Hematopoietic multipotent progenitor cell treated with erythropoietin and hydrocortisone succinate and interleukin-3 and kit ligand, for 15 days (in vitro differentiated cells): ENCODE data around the gene PNPLA2.

Experiments used
- DNase-seq: peaks from one replicate; pipeline ENCODE4 v3.0.0-alpha.2; 2015; ENCODE audit warnings: low spot score

PNPLA2 gene

DNA sequence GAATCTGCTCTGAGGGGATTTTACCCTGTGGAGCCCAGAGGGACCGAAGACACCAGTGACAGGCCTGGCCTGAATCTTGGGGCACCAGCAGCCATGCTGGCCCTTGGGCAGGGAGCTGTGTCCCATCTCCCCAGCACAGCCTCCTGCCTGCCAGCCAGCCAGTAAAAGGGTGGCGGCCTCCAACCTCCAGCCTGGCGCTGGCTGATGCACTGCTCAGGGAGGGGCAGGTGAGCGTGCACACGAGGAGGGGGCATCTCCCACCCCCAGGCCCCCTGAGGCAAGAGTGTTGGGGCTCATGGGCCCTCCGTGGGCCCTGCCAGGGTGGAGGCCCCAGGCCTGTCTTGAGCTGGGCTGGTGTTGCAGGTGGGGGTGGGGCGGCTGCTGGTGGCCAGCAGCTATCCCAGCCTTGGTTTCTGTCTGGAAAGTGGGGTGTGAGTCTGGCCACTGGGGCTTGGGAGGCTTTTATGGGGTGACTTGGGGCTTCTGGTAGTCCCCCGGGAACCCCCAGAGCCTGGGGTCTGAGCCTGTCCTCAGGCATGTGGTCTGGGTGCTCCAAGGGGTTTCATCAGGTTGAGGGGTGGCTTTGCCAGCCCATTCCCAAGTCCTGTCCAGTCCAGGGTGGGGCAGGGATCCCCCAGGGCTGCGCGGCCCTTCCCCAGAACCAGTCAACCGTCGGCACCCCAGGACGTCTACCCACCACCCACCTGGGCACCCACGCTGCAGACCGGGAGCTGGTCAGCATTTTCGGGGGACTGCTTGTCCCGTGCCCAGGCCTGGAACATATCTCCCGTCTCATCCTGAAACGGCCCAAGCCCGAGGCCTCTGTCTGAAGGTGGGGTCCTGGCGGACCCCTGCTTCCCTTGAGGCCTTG is 41.8 kb downstream of the PNPLA2 start:
- DNase-seq, result peak; percentile 49

DNA sequence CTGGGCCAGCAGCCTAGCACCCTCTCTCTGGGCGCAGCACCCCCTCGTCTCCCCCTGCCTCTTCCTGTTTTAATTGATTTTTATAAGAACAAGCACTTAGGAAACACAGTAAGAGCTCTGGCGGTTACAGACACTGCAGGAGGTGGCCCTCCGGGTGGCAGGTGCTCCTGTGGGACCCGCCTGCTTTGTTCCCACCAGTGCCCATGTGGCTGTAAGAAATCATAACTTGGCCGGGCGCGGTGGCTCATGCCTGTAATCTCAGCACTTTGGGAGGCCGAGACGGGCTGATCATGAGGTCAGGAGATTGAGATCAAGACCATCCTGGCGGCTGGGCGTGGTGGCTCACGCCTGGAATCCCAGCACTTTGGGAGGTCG is 42.4 kb downstream of the PNPLA2 start:
- no peak for DNase-seq

- DNase-seq, result peak; percentile 84
Observed at GRCh38 chr11:862081-862661, 43.5 kb downstream of the PNPLA2 start.

- DNase-seq, result no peak
Observed at GRCh38 chr11:862696-863022, 43.9 kb downstream of the PNPLA2 start.

DNA sequence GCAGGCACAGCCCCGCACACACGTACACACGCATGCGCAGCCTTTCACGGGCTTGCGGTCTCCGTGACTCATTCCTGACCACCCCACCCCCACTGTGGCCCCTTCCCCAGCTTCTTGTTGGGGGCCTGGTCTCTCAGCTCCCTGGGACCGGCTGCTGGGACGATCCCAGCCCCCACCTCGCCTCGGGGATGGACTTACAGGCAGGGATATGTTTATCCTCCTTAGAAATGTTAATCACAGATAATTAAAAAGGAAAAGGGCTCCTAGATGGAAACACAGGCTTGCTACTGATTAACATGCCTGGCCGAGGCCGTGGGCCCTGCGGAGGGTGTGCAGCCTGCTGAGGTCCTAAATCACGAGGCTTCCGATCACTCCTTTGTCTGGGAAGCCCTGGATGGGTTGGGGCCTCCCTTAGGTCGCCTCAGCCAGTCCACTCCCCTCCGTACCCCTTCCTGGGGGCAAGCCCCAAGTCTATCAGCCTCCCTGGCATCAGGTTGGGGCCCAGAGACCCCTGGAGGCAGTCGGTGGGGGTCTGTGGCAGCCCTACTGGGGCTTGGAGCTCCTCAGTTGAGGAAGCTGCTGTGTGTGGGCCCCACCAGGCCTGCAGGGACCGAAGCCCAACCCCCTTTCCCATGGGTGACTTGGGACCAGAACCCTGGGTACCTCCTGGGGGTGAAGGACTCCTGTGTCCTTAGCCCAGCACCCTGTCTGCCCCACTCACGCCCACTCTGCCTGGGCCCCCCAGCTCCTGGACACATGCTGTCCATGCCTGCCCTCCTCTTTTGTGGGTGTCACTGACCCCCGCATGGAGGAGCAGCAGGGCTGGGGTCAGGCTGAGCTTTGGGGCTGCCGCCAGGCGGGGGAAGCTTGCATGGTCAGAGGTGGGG is 44.6 kb downstream of the PNPLA2 start:
- no peak for DNase-seq

GRCh38 chr11:863910-864827 is 45.5 kb downstream of the PNPLA2 start:
- DNase-seq, result no peak

- no peak for DNase-seq
Observed at GRCh38 chr11:864898-865297, 46.2 kb downstream of the PNPLA2 start.

GRCh38 chr11:865462-866430 is 47.0 kb downstream of the PNPLA2 start:
- DNase-seq, result no peak

DNA sequence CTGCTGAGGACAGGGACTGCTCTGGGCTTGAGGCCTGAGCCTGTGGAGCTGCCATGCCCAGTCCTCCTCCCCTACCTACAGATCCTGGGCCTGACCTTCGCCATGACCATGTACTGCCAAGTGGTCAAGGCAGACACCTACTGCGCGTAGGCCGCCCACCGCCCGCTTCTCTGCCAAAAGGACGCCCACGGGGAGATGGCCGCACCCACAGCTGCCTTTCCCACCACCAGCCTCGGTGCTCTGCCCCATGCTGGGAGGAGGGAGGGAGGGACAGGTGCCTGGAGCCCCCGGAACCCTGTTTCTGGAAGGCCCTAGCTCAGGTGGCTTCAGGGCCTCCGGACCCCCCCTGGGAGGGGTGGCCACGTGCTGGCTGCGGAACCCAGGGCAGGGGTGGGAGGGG is 47.8 kb downstream of the PNPLA2 start:
- no peak for DNase-seq

DNA sequence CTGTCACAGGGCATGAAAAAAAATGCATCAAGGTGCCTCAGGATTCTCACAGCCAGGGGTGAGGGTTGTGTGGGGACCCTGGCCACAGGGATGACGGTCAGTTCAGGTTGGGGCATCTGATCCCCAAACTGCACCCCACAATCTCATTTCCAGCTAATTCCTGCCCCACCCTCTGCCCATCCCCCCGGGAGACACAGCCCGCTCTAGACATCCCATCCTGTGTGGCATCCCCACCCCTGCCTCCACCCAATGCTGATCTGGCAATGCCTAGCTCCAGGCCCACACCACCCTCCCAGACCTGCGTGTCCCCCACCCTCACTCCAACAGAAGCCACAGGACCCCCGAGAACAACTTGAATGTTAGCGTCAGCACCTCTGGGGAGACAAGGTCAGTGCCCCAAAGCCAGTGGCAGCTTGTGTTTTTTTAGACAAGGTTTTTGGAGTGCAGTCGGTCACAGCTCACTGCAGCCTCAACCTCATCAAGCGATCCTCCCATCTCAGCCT is 49.2 kb downstream of the PNPLA2 start:
- DNase-seq, result no peak

- DNase-seq, result no peak
Observed at GRCh38 chr11:868394-868793, 49.7 kb downstream of the PNPLA2 start.

DNA sequence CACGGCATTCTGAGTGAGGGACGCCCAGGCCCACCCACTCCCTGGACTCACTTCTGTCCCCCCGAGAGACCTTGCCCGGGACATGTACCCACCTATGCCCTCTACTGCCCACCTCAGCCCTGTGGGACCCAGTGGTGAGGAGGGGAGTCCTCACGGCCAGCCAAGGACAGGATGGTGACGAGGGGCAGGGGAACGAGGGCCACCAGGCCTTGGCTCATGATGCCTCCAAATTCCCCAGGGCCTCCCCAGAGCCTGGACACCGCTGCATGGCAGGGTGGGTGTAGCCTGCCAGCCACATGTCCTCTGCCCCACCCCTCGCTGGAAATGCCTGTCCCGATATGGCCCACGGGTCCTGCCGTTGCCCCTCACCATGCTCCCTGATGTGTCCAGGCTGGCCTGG is 50.1 kb downstream of the PNPLA2 start:
- no peak for DNase-seq

- DNase-seq, result no peak
Observed at GRCh38 chr11:869399-870126, 50.8 kb downstream of the PNPLA2 start.

DNA sequence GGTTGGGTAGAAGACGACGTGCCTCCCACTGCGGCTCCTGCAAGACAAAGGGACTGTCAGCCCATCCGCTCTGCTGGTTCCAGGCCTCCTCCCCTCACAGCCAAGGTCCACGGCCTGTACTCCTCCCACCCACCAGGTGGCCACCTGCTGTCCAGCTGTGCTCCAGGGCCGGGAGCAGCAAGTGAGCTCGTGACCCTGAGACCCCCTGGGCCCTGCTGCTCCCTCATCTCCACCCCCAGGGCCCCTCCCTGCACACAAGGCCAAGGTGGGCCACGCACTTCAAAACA is 51.4 kb downstream of the PNPLA2 start:
- DNase-seq, result no peak

DNA sequence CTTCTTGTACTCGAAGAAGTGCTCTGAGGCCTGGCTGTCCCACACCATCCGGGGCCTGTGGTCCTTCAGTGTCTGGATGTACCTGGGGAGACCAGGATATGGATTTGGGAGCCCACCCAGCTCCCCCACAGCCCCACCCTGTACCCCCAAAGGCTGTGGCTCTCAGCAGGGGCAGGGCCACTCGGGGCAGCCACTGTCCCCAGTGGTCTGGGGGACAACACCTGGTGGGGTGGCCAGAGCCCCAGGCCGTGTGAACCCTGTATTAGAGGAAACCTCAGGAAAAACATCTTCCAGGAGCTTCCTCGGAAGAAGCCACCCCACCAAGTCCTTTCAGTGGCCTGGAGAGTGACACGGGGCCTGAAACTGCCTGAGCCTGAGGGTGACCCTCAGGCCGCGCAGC is 51.7 kb downstream of the PNPLA2 start:
- DNase-seq, result no peak

GRCh38 chr11:871472-871871 is 52.8 kb downstream of the PNPLA2 start:
- no peak for DNase-seq

DNA sequence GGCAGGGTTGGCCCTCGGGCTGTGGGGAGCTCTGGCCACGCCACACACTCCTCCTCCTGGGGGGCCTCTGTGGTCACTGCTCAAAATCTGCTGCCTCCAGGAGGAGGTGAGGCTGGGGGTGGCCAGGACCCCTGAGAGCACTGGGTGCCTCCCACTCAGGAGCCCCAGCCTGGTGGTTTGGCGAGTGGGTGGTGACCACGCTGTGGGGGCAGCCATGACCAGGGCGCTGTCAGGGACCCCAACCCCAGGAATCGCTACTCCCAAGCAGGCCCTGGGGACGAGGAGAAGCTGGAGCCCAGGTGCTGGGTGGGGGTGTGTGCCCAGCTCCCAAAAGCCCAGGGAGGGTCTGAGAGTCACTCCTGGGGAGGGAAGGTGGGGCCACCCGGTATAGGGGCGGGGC is 54.1 kb downstream of the PNPLA2 start:
- no peak for DNase-seq

DNA sequence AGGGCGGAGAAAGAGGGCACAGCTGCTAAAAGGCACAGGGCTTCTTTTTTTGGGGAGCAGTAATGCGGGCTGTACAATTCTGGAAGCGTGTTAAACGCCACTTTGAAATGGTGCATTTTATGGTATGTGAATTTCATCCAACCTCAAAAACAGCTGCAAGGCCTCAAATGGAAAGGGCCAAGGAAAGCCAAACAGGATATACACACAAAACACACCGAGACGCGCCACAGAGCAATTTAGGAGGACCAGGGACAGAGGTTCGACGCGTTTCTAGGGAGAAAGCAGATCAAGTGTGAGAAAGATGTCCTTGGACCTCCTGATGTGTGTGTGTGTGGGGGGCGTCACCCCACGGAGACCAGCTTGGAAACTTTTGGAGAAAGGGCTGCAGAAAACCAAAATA is 55.0 kb downstream of the PNPLA2 start:
- no peak for DNase-seq
